ENCODE data around the gene YIPF3. TPM values are rescaled to one million over a fixed set of nuclear protein-coding genes. Genes with fewer than 3 reads are reported as not detected.

The YIPF3 gene
- total RNA-seq, 1 experiment from 2014 or later, result 91.3 TPM

GRCh38 chr6:43547222-43547621 lies 30.5 kb upstream of the YIPF3 start:
- DNase-seq, result no peak
- TF ChIP-seq, protein P1, sequence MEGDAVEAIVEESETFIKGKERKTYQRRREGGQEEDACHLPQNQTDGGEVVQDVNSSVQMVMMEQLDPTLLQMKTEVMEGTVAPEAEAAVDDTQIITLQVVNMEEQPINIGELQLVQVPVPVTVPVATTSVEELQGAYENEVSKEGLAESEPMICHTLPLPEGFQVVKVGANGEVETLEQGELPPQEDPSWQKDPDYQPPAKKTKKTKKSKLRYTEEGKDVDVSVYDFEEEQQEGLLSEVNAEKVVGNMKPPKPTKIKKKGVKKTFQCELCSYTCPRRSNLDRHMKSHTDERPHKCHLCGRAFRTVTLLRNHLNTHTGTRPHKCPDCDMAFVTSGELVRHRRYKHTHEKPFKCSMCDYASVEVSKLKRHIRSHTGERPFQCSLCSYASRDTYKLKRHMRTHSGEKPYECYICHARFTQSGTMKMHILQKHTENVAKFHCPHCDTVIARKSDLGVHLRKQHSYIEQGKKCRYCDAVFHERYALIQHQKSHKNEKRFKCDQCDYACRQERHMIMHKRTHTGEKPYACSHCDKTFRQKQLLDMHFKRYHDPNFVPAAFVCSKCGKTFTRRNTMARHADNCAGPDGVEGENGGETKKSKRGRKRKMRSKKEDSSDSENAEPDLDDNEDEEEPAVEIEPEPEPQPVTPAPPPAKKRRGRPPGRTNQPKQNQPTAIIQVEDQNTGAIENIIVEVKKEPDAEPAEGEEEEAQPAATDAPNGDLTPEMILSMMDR (conservative IDR thresholded peaks at IDR 0.05), result no peak
- no peak for TF ChIP-seq EZH2 (IDR thresholded peaks at IDR 0.05; ENCODE audit: low read depth)
- Histone ChIP-seq H3K27ac (no peak overlapping the region), H3K36me3 (ENCODE audit: low read depth) (peaks cover 54% of the 10 kb centered on the region), H3K9me2 (ENCODE audit: insufficient read depth) (no peaks in the 10 kb centered on the region), H3K27me3 (ENCODE audit: insufficient read depth, low read depth) (no peaks in the 10 kb centered on the region), H2AFZ (no peak overlapping the region), H4K20me1 (ENCODE audit: insufficient read depth) (no peaks in the 10 kb centered on the region), H3K9me3 (ENCODE audit: insufficient read depth, low read depth) (no peaks in the 10 kb centered on the region), H3K4me3 (no peak overlapping the region), H3K79me2 (ENCODE audit: low read depth) (no peaks in the 10 kb centered on the region), H3K4me2 (no peak overlapping the region), H3K4me1 (replicated peaks; ENCODE audit: insufficient read depth) (no peaks in the 10 kb centered on the region), H3F3A (ENCODE audit: insufficient read depth, low read depth) (0 out of 2 replicates have a peak, but pooled peaks cover 5% of the 10 kb centered on the region)
- ChIA-PET POLR2A (ENCODE audit: unreplicated experiment) (no interaction called here), CTCF (no interaction called here)
- intact Hi-C loops (cut with micrococcal nuclease; ENCODE audit: unreplicated experiment), result no loop called here
- no TSS peak for BruUV-seq (replicated peaks)

- BruUV-seq (replicated peaks), result no TSS peak
- no peak overlapping the region for H3K4me2 ChIP-seq
- no peaks in the 10 kb centered on the region for H3K9me3 ChIP-seq (ENCODE audit: insufficient read depth, low read depth)
- H4K20me1 ChIP-seq (ENCODE audit: insufficient read depth), result no peaks in the 10 kb centered on the region
- H2AFZ ChIP-seq, result no peak overlapping the region
- H3K79me2 ChIP-seq (ENCODE audit: low read depth), result no peaks in the 10 kb centered on the region
- DNase-seq, result no peak
- no peak for TF ChIP-seq EZH2 (IDR thresholded peaks at IDR 0.05; ENCODE audit: low read depth)
- TF ChIP-seq, protein P1 (conservative IDR thresholded peaks at IDR 0.05), result no peak
- H3K4me1 ChIP-seq (replicated peaks; ENCODE audit: insufficient read depth), result no peaks in the 10 kb centered on the region
- ChIA-PET POLR2A (ENCODE audit: unreplicated experiment) (no interaction called here), CTCF (no interaction called here)
- H3K9me2 ChIP-seq (ENCODE audit: insufficient read depth), result no peaks in the 10 kb centered on the region
- H3K4me3 ChIP-seq, result no peak overlapping the region
- 0 out of 2 replicates have a peak, but pooled peaks cover 5% of the 10 kb centered on the region for H3F3A ChIP-seq (ENCODE audit: insufficient read depth, low read depth)
- no peak overlapping the region for H3K27ac ChIP-seq
- H3K36me3 ChIP-seq (ENCODE audit: low read depth), result peaks cover 54% of the 10 kb centered on the region
- intact Hi-C loops (cut with micrococcal nuclease; ENCODE audit: unreplicated experiment), result no loop called here
- no peaks in the 10 kb centered on the region for H3K27me3 ChIP-seq (ENCODE audit: insufficient read depth, low read depth)
Measured at GRCh38 chr6:43544461-43544860, 27.7 kb upstream of the YIPF3 start.

DNA sequence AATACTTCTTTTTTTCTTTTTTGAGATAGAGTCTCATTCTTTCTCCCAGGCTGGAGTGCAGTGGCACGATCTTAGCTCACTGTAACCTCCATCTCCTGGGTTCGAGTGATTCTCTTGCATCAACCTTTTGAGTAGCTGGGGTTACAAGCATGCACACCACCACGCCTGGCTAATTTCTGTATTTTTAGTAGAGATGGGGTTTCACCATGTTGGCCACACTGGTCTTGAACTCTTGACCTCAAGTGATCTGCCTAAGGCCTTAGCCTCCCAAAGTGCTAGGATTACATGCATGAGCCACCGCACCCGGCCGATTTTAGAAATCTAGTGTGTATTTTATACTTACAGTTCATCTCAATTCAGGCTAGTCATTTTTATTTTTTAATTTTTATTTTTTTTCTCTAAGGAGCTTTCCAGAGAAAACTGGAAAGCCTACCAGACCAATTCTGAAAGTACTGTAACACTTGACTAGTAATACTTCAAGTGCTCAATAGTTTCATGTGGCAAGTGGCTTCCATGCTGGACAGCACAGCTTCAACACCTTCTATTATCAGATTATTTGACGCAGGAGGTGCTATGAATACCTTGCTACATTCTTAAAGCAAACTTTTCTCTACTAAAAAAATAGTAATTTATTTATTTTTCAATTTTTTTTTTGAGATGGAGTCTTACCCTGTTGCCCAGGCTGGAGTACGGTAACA lies 25.2 kb upstream of the YIPF3 start:
- H3K9me3 ChIP-seq (ENCODE audit: insufficient read depth, low read depth), result no peaks in the 10 kb centered on the region
- H3K27ac ChIP-seq, result no peak overlapping the region
- H3K4me3 ChIP-seq, result no peak overlapping the region
- BruUV-seq (replicated peaks), result no TSS peak
- H3F3A ChIP-seq (ENCODE audit: insufficient read depth, low read depth), result 0 out of 2 replicates have a peak, but pooled peaks cover 5% of the 10 kb centered on the region
- no peaks in the 10 kb centered on the region for H3K27me3 ChIP-seq (ENCODE audit: insufficient read depth, low read depth)
- H3K36me3 ChIP-seq (ENCODE audit: low read depth), result peaks cover 50% of the 10 kb centered on the region
- no peak overlapping the region for H2AFZ ChIP-seq
- TF ChIP-seq, protein P1 (conservative IDR thresholded peaks at IDR 0.05), result no peak
- TF ChIP-seq EZH2 (IDR thresholded peaks at IDR 0.05; ENCODE audit: low read depth), result no peak
- intact Hi-C loops (cut with micrococcal nuclease; ENCODE audit: unreplicated experiment), result no loop called here
- DNase-seq, result no peak
- no peaks in the 10 kb centered on the region for H3K79me2 ChIP-seq (ENCODE audit: low read depth)
- H4K20me1 ChIP-seq (ENCODE audit: insufficient read depth), result no peaks in the 10 kb centered on the region
- CTCF ChIA-PET, result no interaction called here
- no peak overlapping the region for H3K4me2 ChIP-seq
- POLR2A ChIA-PET (ENCODE audit: unreplicated experiment), result no interaction called here
- no peaks in the 10 kb centered on the region for H3K9me2 ChIP-seq (ENCODE audit: insufficient read depth)
- no peaks in the 10 kb centered on the region for H3K4me1 ChIP-seq (replicated peaks; ENCODE audit: insufficient read depth)

Data from PC-9 (cell line).